GM21529 (cell line): ENCODE results near the gene TESK1.

Experiments used
- ATAC-seq: cut with Tn5 transposase; IDR thresholded peaks from one replicate; pipeline ENCODE4 v1.9.1; 2021; ENCODE audit not compliant: unreplicated experiment

TESK1 gene, protein sequence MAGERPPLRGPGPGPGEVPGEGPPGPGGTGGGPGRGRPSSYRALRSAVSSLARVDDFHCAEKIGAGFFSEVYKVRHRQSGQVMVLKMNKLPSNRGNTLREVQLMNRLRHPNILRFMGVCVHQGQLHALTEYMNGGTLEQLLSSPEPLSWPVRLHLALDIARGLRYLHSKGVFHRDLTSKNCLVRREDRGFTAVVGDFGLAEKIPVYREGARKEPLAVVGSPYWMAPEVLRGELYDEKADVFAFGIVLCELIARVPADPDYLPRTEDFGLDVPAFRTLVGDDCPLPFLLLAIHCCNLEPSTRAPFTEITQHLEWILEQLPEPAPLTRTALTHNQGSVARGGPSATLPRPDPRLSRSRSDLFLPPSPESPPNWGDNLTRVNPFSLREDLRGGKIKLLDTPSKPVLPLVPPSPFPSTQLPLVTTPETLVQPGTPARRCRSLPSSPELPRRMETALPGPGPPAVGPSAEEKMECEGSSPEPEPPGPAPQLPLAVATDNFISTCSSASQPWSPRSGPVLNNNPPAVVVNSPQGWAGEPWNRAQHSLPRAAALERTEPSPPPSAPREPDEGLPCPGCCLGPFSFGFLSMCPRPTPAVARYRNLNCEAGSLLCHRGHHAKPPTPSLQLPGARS

DNA sequence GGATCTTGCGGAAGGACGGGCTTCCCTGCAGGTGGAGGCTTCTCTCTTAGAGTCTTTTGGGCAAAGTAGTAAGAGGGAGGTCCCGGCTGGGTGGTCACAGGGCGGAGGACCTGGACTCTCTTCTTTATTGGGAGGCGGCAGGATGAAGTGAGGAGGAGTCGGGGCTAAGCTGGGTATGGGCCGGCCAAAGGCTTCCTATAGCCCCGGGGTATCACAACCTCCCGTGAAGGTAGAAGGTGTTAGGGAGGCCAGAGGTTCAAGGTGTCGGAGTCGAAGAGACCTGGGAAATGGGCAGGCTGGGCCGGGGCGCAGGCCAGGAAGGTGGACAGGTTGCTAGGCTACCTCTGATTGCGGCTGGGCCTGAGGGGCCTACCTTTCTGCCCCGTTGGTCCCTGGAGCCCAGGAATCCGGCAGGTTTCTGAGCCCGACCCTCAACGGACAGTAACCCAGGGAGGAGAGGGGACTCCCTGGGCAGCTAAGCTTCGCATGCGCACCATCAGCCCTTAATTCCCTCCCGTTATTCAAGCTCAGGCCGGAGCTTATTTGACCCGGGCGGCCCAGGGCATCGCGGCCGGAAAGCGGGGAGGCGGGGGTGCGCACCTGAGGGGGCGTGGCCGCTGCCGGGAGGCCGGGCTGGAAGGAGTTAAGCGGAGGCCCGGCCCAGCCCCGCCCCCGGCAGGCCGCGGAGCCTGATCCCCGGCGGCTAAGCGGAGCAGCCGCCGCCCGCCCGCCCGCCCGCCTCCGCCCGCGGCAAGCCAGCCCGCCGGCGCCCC is at the start of gene TESK1:
TESK1 (plus strand) TSS at position 685 of the 773 bp plus-strand sequence. CDS start 358 bp downstream, outside the sequence.
- peak; percentile 45 for ATAC-seq

DNA sequence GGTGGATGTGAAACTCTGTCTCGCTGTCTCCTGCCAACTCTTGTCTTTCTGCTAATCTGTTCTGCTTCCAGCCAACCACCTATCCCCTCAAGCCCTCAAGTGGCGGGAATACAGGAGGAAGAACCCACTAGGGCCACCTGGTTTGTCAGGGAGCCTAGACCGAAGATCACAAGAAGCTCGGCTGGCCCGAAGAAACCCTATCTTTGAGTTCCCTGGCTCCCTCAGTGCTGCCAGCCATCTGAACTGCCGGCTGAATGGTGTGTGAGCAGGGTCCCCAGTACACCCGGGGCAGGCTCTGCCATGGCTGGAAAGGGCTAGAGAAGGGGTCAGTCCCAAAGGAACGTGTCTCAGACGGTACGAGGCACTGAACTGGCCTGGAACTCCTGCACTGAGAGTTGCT is 49.2 kb upstream of the TESK1 start:
- no peak for ATAC-seq

DNA sequence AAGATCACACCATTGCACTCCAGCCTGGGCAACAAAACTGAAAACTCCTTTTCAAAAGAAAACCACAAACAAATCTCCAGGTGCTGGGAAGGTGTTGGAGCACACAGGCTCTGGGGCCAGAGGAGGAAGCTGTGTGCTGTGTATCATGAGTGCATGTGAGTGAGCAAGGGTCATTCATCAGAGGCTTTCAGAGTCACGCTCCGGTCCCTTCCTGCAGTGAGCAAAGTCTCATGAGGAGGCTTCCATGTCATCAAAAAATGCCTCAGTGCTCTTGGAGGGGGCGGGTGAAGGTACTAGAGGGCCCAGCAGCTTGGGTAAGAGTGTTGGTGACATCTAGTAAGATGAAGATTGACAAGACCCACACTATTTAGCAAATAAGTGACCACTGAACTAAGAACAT is 48.3 kb upstream of the TESK1 start:
- no peak for ATAC-seq

DNA sequence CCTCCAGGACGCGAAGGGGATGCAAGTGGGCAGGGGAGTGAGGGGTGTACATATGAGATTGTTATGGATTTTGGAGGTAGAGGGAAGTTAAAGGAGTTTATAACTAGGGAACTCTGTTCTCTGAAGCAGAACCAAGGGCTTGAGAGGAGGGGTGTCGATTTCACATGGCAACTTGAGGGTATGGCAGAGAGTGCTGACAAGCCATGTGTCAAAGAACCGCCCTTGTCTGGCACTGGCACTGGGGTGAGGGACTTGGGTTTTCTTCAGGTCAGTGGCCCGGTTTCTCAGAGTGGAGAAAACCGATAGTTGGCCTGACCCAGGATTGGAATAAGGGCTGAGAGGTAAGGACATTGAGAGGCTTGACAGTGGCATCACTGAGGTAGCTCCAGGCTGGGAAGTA is 47.7 kb upstream of the TESK1 start:
- ATAC-seq: no peak

DNA sequence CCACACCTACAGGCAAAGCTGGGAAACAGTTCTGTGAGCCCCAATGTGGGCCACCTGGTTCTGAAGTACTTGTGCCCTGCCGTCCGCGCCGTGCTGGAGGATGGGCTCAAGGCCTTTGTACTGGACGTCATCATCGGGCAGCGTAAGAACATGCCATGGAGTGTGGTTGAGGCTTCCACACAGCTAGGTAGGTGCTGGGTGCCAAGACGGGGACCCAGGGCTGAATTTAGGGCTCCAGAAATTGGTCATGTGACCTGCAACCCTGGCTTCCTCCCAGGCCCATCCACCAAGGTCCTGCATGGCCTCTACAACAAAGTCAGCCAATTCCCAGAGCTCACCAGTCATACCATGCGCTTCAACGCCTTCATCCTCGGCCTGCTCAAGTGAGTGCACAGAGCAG is 46.9 kb upstream of the TESK1 start:
- ATAC-seq: no peak

DNA sequence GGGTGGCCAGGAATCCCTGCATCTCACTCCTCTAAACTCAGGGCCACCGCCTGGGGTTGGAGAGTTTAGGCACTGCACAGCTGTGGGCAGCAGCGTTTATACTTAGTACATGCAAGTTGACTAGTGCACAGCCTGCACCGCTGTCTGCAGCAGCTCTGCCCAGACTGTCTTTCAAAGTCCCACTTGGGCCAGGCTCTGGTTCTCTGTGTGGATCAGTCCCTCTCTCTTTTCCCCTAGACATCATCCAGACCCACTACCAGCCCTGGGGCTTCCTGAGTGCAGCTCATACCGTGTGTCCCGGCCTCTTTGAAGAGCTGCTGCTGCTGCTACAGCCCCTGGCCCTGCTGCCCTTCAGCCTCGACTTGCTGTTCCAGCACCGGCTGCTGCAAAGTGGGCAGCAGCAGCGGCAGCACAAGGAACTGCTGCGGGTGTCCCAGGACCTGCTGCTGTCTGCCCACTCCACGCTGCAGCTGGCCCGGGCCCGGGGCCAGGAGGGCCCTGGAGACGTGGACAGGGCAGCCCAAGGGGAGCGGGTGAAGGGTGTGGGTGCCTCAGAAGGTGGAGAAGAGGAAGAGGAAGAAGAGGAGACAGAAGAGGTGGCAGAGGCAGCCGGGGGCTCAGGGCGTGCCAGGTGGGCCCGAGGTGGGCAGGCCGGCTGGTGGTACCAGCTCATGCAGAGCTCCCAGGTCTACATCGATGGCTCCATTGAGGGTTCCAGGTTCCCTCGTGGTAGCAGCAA is 45.1 kb upstream of the TESK1 start:
- no peak for ATAC-seq

DNA sequence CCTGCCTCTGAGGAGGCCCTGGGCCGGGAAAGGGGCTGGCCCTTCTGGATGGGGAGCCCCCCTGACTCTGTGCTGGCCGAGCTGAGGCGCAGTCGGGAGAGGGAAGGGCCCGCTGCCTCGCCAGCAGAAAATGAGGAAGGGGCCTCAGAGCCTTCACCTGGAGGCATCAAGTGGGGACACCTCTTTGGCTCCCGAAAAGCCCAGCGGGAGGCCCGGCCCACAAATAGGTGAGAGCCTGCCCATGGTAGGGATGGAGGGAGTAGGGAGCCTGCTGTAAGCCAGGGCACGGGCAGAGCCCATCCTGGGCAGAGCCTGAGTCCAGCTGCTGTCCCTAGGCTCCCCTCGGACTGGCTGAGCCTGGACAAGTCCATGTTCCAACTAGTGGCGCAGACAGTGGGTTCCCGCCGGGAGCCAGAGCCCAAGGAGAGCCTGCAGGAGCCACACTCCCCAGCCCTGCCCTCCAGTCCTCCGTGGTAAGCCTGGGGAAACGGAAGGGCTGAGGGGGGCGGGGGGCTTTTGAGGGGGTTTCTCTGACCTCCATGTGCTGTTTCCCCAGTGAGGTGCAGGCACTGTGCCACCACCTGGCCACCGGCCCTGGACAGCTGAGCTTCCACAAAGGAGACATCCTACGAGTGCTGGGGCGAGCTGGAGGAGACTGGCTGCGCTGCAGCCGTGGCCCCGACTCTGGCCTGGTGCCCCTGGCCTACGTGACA is 44.3 kb upstream of the TESK1 start:
- no peak for ATAC-seq

DNA sequence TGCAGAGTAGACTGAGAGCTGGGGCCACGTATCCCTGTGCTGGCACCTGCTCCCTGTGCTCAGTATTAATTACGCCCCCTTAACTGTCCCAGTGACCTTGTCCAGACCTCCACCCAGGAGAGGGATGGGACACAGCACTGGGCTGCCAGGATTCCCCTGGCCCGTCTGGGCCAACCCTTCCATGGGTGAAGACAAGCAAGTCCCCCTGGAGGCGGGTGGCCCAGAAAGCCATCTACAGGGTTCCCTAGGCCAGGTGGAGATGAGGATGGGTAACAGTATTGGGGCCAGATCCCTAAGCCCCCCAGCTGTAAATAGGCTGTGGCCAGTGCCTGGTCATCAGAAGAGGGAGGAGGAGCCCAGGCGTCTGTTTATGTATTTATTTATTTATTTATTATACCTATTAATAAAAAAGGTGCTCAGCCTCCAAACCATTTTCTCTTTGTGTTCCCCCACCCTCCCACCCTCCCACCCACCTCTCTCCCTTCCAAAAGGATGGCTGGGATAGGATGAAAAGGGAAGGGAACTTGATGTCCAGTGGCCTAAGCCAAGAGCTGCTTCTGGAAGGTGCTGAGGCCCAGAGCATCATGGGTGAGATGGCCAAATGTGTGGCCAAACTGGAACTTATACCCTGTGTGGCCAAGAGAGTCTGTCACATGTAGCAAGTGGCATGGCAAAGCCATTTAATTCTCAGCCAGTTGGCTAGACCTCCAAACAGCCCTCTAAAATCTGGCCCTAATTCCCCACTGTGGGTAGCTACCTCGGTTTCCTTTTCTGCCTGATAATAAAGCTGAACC is 43.4 kb upstream of the TESK1 start:
- no peak for ATAC-seq

DNA sequence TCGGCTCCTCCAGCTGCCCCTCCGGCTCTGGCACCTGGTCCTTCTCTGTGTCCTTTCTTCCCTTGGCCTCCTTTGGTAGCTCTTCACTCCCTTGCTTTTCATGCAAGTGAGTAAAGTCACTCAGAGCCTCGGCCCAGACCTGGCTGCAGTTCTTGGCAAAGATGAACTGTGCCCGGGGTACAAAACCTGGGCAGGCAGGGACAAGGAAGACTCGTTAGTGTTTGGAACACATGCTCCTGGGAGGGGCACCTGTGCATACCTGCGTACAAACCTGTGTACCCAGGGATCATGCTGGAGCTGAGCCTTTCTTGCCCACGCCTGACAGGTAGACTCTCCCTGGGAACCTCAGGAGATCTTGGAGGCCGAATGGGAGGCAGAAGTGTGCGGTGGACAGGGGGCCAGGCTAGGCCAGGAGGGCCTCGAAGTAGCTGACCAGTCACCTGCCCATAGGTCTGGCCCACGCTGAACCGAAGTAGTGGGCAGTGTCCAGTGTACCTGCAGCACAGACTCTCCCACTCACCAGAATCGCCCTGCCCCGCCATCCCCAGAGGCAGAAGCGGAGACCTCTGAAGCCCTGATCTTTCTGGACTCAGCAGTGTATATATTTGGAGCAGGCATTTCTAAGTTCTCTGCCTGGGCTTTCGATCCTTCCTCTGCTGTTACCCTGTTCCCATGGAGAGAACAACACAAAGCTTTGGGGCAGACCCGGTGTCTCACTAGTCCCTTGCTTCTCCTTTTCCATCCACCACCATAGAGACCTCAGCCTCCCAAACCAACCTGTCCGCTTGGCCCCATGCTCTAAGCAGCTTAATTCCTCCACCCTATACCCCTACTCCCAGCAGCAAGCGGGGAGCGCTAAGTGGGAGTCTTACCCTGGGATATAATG is 41.9 kb upstream of the TESK1 start:
- no peak for ATAC-seq

DNA sequence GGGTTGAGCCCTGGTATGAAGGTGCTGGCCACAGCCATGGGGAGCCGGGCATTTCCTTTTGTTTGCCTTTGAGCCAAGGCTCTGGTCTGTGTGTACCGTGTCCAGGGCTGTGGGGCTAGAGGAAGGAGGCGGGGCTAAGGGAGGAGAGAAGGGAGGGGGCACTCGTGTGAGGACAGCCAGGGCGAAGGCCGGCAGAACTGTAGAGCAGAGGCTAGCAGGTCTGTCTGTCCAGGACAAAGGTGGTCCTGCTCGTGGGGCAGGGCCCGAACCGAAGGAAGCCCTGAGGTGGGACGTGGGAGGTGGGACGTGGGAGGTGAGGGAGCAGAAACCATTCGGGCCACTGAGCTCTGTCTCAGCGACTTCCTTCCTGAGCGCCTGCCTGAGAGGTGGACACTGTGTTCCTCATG is 41.3 kb upstream of the TESK1 start:
- ATAC-seq: no peak

DNA sequence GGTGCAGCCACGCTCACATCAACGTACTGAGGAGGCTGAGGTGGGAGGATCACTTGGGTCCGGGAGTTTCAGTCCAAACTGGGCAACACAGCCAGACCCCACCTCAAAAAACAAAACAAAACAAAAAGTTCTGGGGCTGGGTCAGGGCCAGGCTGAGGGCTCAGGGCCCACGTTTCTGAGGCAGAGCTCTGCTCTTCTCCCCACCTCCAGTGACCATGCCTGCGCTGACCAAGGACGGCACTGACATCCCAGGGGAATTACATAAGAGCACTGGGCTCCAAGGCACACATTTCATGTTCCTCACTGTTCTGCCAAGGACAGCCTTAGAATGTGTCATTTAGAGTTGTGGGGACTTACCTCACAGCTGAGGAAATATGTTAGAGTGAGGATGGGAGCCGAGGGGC is 40.4 kb upstream of the TESK1 start:
- no peak for ATAC-seq

DNA sequence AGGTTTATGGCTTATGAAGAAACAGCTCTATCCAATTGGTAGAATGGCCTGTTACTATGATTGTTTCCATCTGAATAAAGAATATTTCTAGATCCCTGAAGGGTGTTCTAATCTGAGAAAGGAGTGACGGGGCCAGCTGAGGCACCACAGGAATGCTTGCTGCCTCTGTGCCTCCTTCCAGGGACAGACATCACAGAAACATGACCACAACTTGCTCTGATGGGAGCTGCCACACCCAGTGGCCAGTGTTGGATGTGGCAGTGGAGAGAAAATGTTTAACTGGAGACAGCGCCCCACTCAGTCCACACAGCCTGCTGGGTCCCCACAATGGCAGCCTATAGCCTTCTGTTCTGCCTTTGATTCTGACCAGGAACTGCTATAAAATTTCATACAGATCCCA is 38.6 kb upstream of the TESK1 start:
- ATAC-seq: no peak

DNA sequence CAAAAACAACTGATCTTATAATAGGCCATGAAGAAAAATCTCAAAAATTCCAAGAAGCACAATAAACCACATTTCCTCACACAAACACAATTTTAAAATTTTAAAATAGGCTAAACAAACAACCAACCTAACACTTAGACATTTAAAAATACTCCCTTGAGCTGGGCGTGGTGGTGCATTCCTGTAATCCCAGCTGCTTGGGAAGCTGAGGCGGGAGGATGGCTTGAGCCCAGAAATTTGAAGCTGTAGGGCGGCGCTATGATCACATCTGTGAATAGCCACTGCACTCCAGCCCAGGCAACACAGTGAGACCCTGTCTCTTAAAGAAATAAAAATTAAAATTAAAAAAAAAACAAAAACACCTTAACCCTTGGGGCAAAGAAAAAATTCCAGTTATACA is 36.9 kb upstream of the TESK1 start:
- no peak for ATAC-seq

DNA sequence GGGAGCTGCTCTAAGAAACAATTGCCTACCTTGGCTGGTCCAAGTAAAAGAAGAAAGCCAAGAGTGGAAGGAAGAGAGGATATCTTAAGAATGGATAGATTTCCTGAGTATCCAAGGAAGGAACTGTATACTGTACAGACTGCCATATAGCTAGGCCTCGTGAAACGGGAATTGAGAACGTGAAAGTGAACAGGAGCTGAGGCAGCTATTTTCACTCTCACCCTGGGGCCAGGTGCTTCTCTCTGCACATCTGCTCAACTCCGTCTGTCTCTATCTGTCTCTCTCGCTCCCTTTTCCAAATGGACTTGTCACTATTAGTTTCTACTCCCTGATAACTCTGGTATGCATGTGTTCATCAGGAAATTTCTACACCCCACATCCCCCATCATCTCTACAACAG is 35.9 kb upstream of the TESK1 start:
- ATAC-seq: peak; percentile 65

DNA sequence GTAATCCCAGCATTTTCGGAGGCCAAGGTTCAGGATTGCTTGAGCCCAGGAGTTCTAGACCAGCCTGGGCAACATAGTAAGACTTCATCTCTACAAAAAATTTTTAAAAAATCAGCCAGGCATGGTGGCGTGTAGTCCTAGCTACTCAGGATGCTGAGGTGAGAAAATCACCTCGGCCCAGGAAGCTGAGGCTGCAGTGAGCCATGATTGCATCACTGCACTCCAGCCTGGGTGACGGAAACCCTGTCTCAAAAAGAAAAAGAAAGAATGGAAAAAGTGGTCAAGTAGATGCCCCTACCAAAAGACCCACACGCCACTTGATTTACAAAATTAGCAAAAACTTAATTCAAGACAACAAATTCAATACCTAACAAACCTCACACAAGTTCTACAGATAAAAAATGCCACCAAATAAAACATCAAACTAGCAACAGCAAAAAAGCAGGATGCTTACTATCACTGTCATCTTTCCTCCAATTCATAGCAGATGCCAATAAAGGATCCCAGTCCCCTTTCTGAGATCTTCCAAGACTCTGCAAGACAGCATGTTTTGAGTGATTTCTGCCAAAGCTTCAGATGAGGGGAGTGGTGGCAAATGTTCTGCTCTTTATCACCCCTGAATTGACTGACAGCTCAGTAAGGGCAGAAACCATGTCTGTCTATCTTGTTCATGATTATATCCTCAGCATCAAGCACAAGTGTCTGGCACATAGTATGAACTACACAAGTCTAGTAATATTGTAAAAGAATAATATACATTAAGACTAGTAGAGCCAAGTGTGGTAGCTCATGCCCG is 34.2 kb upstream of the TESK1 start:
- no peak for ATAC-seq

DNA sequence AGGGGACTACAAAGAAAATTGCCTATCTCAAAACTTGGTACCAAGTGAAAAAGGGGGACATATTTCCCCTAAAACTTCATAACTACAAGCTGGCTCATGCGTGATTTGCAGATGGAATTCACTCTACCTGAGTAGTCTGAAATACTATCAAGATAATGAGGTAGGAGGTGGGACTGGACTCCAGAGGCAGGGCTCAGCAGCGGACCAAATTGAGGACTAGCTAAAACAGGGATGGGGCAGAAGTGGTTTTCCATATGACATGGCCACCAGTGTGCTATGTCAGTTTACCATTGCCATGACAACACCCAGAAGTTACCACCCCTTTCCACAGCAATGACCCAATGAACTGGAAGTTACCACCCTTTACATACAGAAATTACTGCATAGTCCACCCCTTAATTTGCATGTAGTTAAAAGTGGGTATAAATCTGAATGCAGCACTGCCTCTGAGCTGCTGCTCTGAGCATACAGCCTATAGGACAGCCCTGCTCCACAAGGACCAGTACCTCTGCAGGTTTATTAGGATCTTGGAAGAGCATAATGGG is 30.4 kb upstream of the TESK1 start:
- no peak for ATAC-seq

DNA sequence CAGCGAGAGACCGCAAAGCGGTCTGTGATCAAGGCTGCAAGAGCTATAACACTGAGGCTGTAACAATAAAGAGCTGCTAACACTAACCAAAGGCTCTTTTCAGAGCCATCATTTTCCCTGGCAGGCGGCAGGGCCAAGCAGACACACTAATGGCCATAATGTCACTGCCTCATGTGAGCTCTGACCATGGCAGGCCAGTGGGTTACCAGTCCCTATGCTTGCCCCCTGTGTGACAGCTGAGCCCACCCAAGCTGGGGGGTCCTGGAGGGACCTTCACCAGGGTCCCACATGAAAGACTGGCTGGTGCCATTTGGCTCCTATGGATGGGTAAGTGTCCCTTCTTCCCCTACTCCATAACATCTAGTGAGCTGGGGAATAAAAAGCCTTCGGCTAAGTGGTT is 29.6 kb upstream of the TESK1 start:
- ATAC-seq: no peak

DNA sequence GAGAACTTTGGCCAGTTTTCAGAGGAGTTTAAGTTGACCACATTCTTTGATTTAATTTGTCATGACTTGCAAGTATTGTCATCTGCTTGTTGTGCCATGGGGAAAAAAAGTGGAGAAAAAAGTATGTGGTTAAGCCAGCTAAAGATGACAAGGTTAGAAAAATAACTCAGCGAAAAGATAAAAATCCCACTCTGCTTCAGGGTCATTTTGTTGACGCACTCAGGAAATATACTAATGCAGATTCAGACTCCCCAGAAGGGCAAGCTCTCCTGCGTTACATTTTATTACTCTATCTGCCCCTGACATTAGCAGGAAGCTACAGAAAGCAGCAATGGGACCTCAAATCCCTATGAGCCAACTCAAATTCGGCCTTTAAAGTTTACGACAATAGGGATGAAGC is 27.6 kb upstream of the TESK1 start:
- no peak for ATAC-seq
